Body of pancreas (tissue), 4 donors: ENCODE data around the gene MID1. TPM values are rescaled to one million over a fixed set of nuclear protein-coding genes. Genes with fewer than 3 reads are reported as not detected.

Experiments used
- ATAC-seq: fragments of 150-250 bp; one replicate; pipeline ENCODE4 v1.9.1; 2016
- DNase-seq, 4 donors: peaks; one replicate each; pipeline ENCODE4 v3.0.0-alpha.2; 2019
- H3K27ac ChIP-seq, 4 donors: fragments of 200-600 bp; sonication (generic); 1 replicate in 3 of 4; 2 replicates in 1 of 4; pipeline versions ENCODE4 v1.5.1 to v1.6.1; 2016 to 2019; ENCODE audit warnings: mild to moderate bottlenecking in 1 of 4, mixed read lengths in 1 of 4, moderate library complexity in 1 of 4
- H3K27me3 ChIP-seq, 2 donors: fragments of 200-600 bp; sonication (generic); one replicate each; pipeline ENCODE4 v1.6.0; 2016; ENCODE audit warnings: mild to moderate bottlenecking in 1 of 2
- H3K36me3 ChIP-seq, 2 donors: fragments of 200-600 bp; sonication (generic); replicated peaks in 1 of 2; 2 replicates each; pipeline ENCODE4 v1.5.1; 2016; ENCODE audit warnings: low read depth in 2 of 2; ENCODE audit not compliant: insufficient read depth in 1 of 2
- H3K4me1 ChIP-seq: fragments of 200-600 bp; sonication (generic); one replicate; pipeline ENCODE4 v1.6.0; 2016
- H3K4me3 ChIP-seq, 2 donors: fragments of 200-600 bp; sonication (generic); 1 replicate in 1 of 2; 2 replicates in 1 of 2; pipeline ENCODE4 v1.5.1; 2016 to 2019
- H3K9me3 ChIP-seq, 3 donors: fragments of 200-600 bp; sonication (generic); 1 replicate in 2 of 3; 2 replicates in 1 of 3; pipeline ENCODE4 v1.5.1; 2016
- CTCF ChIP-seq, 7 experiments: fragments of 450-650 bp in 4 of 7; fragments of 200-600 bp in 3 of 7; sonication (generic) in 3 of 7; IDR thresholded peaks; one replicate each; pipeline ENCODE4 v1.5.1; 2016 to 2019; ENCODE audit warnings: antibody characterized with exemption in 7 of 7
- POLR2A ChIP-seq, 3 donors: fragments of 450-650 bp; IDR thresholded peaks; one replicate each; pipeline ENCODE4 v1.6.1; 2016; ENCODE audit warnings: antibody characterized with exemption in 3 of 3, mild to moderate bottlenecking in 2 of 3
- WGBS, 2 donors: methylation state at CpG; one replicate each; pipeline ENCODE4 v1.1.5; 2017; 5-methylcytosine and 5-hydroxymethylcytosine counted together
- intact Hi-C: fragments of 100-400 bp; cut with DNase I; formaldehyde crosslinking; loops from one replicate; pipeline ENCODE4 v1.15.1; 2023
- total RNA-seq, 2 donors: library from RNA; depleted of rRNA; stranded (reverse); fragments of >200 nt; gene quantifications; one replicate each; pipeline ENCODE4 v1.1.0, GENCODE V29; 2016

MID1 gene
- total RNA-seq, 2 donors from 2014 or later: 4.9 to 7.3 TPM

- no peaks in the 10 kb centered on the region for H3K27me3 ChIP-seq
- 66 to 75% methylated on average over 8 of the region's 8 CpGs for WGBS, 2 donors
- no peaks in the 10 kb centered on the region for H3K4me1 ChIP-seq
- H3K9me3 ChIP-seq: no peaks in the 10 kb centered on the region
- no peak overlapping the region for H3K4me3 ChIP-seq
- H3K27ac ChIP-seq: no peak overlapping the region
- TF ChIP-seq POLR2A (IDR thresholded peaks at IDR 0.05) (no peak), CTCF (IDR thresholded peaks at IDR 0.05) (no peak)
- no peaks in the 10 kb centered on the region for H3K36me3 ChIP-seq
- intact Hi-C loops: no loop called here
- ATAC-seq: no peak
- no peak for DNase-seq
Measured at GRCh38 chrX:10433296-10433965, 187.0 kb downstream of the MID1 start.

- no peaks in the 10 kb centered on the region for H3K36me3 ChIP-seq
- no peak for ATAC-seq
- TF ChIP-seq POLR2A (IDR thresholded peaks at IDR 0.05): no peak
- TF ChIP-seq CTCF (IDR thresholded peaks at IDR 0.05): no peak
- 62 to 68% methylated on average over 3 of the region's 5 CpGs for WGBS, 2 donors
- H3K27me3 ChIP-seq: no peaks in the 10 kb centered on the region
- H3K4me1 ChIP-seq: no peaks in the 10 kb centered on the region
- no peak overlapping the region for H3K27ac ChIP-seq
- H3K9me3 ChIP-seq: no peaks in the 10 kb centered on the region
- no peak for DNase-seq
- H3K4me3 ChIP-seq: no peak overlapping the region
- intact Hi-C loops: no loop called here
Measured at GRCh38 chrX:10429908-10430307, 190.5 kb downstream of the MID1 start.

GRCh38 chrX:10427249-10427648 is 193.1 kb downstream of the MID1 start:
- no peak for DNase-seq
- Histone ChIP-seq H3K4me3 (no peak overlapping the region), H3K36me3 (no peaks in the 10 kb centered on the region), H3K4me1 (no peaks in the 10 kb centered on the region), H3K9me3 (no peaks in the 10 kb centered on the region), H3K27ac (no peak overlapping the region), H3K27me3 (no peaks in the 10 kb centered on the region)
- no peak for ATAC-seq
- TF ChIP-seq POLR2A (IDR thresholded peaks at IDR 0.05): no peak
- no peak for TF ChIP-seq CTCF (IDR thresholded peaks at IDR 0.05)
- intact Hi-C loops: no loop called here

- Histone ChIP-seq H3K27ac (no peak overlapping the region), H3K4me3 (no peak overlapping the region), H3K9me3 (no peaks in the 10 kb centered on the region), H3K27me3 (no peaks in the 10 kb centered on the region), H3K4me1 (no peaks in the 10 kb centered on the region), H3K36me3 (no peaks in the 10 kb centered on the region)
- DNase-seq: no peak
- no peak for TF ChIP-seq CTCF (IDR thresholded peaks at IDR 0.05)
- TF ChIP-seq POLR2A (IDR thresholded peaks at IDR 0.05): no peak
- WGBS, 2 donors: 61 to 68% methylated on average over 4 of the region's 4 CpGs
- intact Hi-C loops: no loop called here
- ATAC-seq: no peak
Measured at GRCh38 chrX:10423716-10424115, 196.7 kb downstream of the MID1 start.

GRCh38 chrX:10420134-10420533 is 200.3 kb downstream of the MID1 start:
- Histone ChIP-seq H3K27me3 (no peaks in the 10 kb centered on the region), H3K9me3 (no peaks in the 10 kb centered on the region), H3K4me3 (no peak overlapping the region), H3K27ac (no peak overlapping the region), H3K4me1 (no peaks in the 10 kb centered on the region), H3K36me3 (no peaks in the 10 kb centered on the region)
- TF ChIP-seq CTCF (IDR thresholded peaks at IDR 0.05): no peak
- no peak for TF ChIP-seq POLR2A (IDR thresholded peaks at IDR 0.05)
- ATAC-seq (no peak), DNase-seq (no peak)
- intact Hi-C loops: no loop called here
- WGBS, 2 donors: 46 to 65% methylated on average over 5 to 6 of the region's 6 CpGs
